ENCODE results near the gene POLR2H. TPM values are rescaled to one million over a fixed set of nuclear protein-coding genes. Genes with fewer than 3 reads are reported as not detected.

POLR2H gene
- total RNA-seq, 1 experiment from 2014 or later, result 169 TPM

GRCh38 chr3:184345317-184346144, 16.0 kb upstream of the POLR2H start:
- H3K9me3 ChIP-seq (ENCODE audit: low read length), result no peaks in the 10 kb centered on the region
- no peak overlapping the region for H3K4me3 ChIP-seq (ENCODE audit: low read length)
- H3K79me2 ChIP-seq (ENCODE audit: low read length), result no peaks in the 10 kb centered on the region
- no peaks in the 10 kb centered on the region for H3K4me1 ChIP-seq (ENCODE audit: low read length)
- no peaks in the 10 kb centered on the region for H3K9me2 ChIP-seq (replicated peaks; ENCODE audit: insufficient read depth, low read length)
- no peak overlapping the region for H3K27ac ChIP-seq (ENCODE audit: low read length)
- H2AFZ ChIP-seq (ENCODE audit: low read length), result no peak overlapping the region
- DNase-seq, result peak; percentile 84
- no peak overlapping the region for H3K9ac ChIP-seq (ENCODE audit: low read length)
- H3K27me3 ChIP-seq (ENCODE audit: low read length), result no peaks in the 10 kb centered on the region
- no peaks in the 10 kb centered on the region for H4K20me1 ChIP-seq (ENCODE audit: insufficient read depth, low read depth, low read length)
- H3K36me3 ChIP-seq (ENCODE audit: insufficient read depth, low read length), result no peaks in the 10 kb centered on the region
- H3K4me2 ChIP-seq (ENCODE audit: low read depth, low read length, poor library complexity, severe bottlenecking), result no peak overlapping the region

- Histone ChIP-seq H3K36me3 (ENCODE audit: insufficient read depth, low read length) (no peaks in the 10 kb centered on the region), H2AFZ (ENCODE audit: low read length) (no peak overlapping the region), H3K4me1 (ENCODE audit: low read length) (no peaks in the 10 kb centered on the region), H3K27me3 (ENCODE audit: low read length) (no peaks in the 10 kb centered on the region), H3K4me3 (ENCODE audit: low read length) (no peak overlapping the region), H3K79me2 (ENCODE audit: low read length) (no peaks in the 10 kb centered on the region), H3K9me3 (ENCODE audit: low read length) (no peaks in the 10 kb centered on the region), H3K9ac (ENCODE audit: low read length) (no peak overlapping the region), H3K27ac (ENCODE audit: low read length) (no peak overlapping the region), H3K4me2 (ENCODE audit: low read depth, low read length, poor library complexity, severe bottlenecking) (no peak overlapping the region), H3K9me2 (replicated peaks; ENCODE audit: insufficient read depth, low read length) (no peaks in the 10 kb centered on the region), H4K20me1 (ENCODE audit: insufficient read depth, low read depth, low read length) (no peaks in the 10 kb centered on the region)
- DNase-seq, result no peak
Measured at GRCh38 chr3:184346480-184347190, 14.9 kb upstream of the POLR2H start.

GRCh38 chr3:184347321-184348056, 14.0 kb upstream of the POLR2H start:
- H3K9ac ChIP-seq (ENCODE audit: low read length), result no peak overlapping the region
- H3K4me3 ChIP-seq (ENCODE audit: low read length), result no peak overlapping the region
- no peak overlapping the region for H2AFZ ChIP-seq (ENCODE audit: low read length)
- H3K27me3 ChIP-seq (ENCODE audit: low read length), result no peaks in the 10 kb centered on the region
- H4K20me1 ChIP-seq (ENCODE audit: insufficient read depth, low read depth, low read length), result no peaks in the 10 kb centered on the region
- H3K9me3 ChIP-seq (ENCODE audit: low read length), result no peaks in the 10 kb centered on the region
- H3K4me2 ChIP-seq (ENCODE audit: low read depth, low read length, poor library complexity, severe bottlenecking), result no peak overlapping the region
- H3K9me2 ChIP-seq (replicated peaks; ENCODE audit: insufficient read depth, low read length), result no peaks in the 10 kb centered on the region
- H3K27ac ChIP-seq (ENCODE audit: low read length), result no peak overlapping the region
- H3K79me2 ChIP-seq (ENCODE audit: low read length), result no peaks in the 10 kb centered on the region
- H3K36me3 ChIP-seq (ENCODE audit: insufficient read depth, low read length), result no peaks in the 10 kb centered on the region
- no peaks in the 10 kb centered on the region for H3K4me1 ChIP-seq (ENCODE audit: low read length)
- DNase-seq, result no peak

GRCh38 chr3:184348057-184348382, 13.5 kb upstream of the POLR2H start:
- Histone ChIP-seq H3K9me3 (ENCODE audit: low read length) (no peaks in the 10 kb centered on the region), H3K4me2 (ENCODE audit: low read depth, low read length, poor library complexity, severe bottlenecking) (no peak overlapping the region), H3K79me2 (ENCODE audit: low read length) (no peaks in the 10 kb centered on the region), H3K9me2 (replicated peaks; ENCODE audit: insufficient read depth, low read length) (no peaks in the 10 kb centered on the region), H3K36me3 (ENCODE audit: insufficient read depth, low read length) (no peaks in the 10 kb centered on the region), H3K27me3 (ENCODE audit: low read length) (no peaks in the 10 kb centered on the region), H3K4me3 (ENCODE audit: low read length) (no peak overlapping the region), H4K20me1 (ENCODE audit: insufficient read depth, low read depth, low read length) (no peaks in the 10 kb centered on the region), H3K9ac (ENCODE audit: low read length) (no peak overlapping the region), H3K27ac (ENCODE audit: low read length) (no peak overlapping the region), H2AFZ (ENCODE audit: low read length) (no peak overlapping the region), H3K4me1 (ENCODE audit: low read length) (no peaks in the 10 kb centered on the region)
- no peak for DNase-seq

- Histone ChIP-seq H4K20me1 (ENCODE audit: insufficient read depth, low read depth, low read length) (no peaks in the 10 kb centered on the region), H3K9ac (ENCODE audit: low read length) (no peak overlapping the region), H3K79me2 (ENCODE audit: low read length) (no peaks in the 10 kb centered on the region), H3K9me3 (ENCODE audit: low read length) (no peaks in the 10 kb centered on the region), H2AFZ (ENCODE audit: low read length) (no peak overlapping the region), H3K4me1 (ENCODE audit: low read length) (no peaks in the 10 kb centered on the region), H3K27ac (ENCODE audit: low read length) (no peak overlapping the region), H3K4me2 (ENCODE audit: low read depth, low read length, poor library complexity, severe bottlenecking) (no peak overlapping the region), H3K36me3 (ENCODE audit: insufficient read depth, low read length) (no peaks in the 10 kb centered on the region), H3K4me3 (ENCODE audit: low read length) (no peak overlapping the region), H3K9me2 (replicated peaks; ENCODE audit: insufficient read depth, low read length) (no peaks in the 10 kb centered on the region), H3K27me3 (ENCODE audit: low read length) (no peaks in the 10 kb centered on the region)
- DNase-seq, result no peak
Measured at GRCh38 chr3:184349563-184350470, 11.7 kb upstream of the POLR2H start.

- Histone ChIP-seq H3K79me2 (ENCODE audit: low read length) (no peaks in the 10 kb centered on the region), H4K20me1 (ENCODE audit: insufficient read depth, low read depth, low read length) (no peaks in the 10 kb centered on the region), H3K27me3 (ENCODE audit: low read length) (no peaks in the 10 kb centered on the region), H3K27ac (ENCODE audit: low read length) (no peak overlapping the region), H3K9ac (ENCODE audit: low read length) (no peak overlapping the region), H3K4me2 (ENCODE audit: low read depth, low read length, poor library complexity, severe bottlenecking) (no peak overlapping the region), H3K9me3 (ENCODE audit: low read length) (no peaks in the 10 kb centered on the region), H2AFZ (ENCODE audit: low read length) (no peak overlapping the region), H3K9me2 (replicated peaks; ENCODE audit: insufficient read depth, low read length) (no peaks in the 10 kb centered on the region), H3K36me3 (ENCODE audit: insufficient read depth, low read length) (no peaks in the 10 kb centered on the region), H3K4me1 (ENCODE audit: low read length) (no peaks in the 10 kb centered on the region), H3K4me3 (ENCODE audit: low read length) (no peak overlapping the region)
- DNase-seq, result no peak
Measured at GRCh38 chr3:184350618-184351017, 10.9 kb upstream of the POLR2H start.

GRCh38 chr3:184351511-184352148, 9.9 kb upstream of the POLR2H start:
- no peaks in the 10 kb centered on the region for H4K20me1 ChIP-seq (ENCODE audit: insufficient read depth, low read depth, low read length)
- H3K4me3 ChIP-seq (ENCODE audit: low read length), result no peak overlapping the region
- H2AFZ ChIP-seq (ENCODE audit: low read length), result no peak overlapping the region
- H3K9me2 ChIP-seq (replicated peaks; ENCODE audit: insufficient read depth, low read length), result no peaks in the 10 kb centered on the region
- H3K27ac ChIP-seq (ENCODE audit: low read length), result no peak overlapping the region
- no peaks in the 10 kb centered on the region for H3K9me3 ChIP-seq (ENCODE audit: low read length)
- H3K4me2 ChIP-seq (ENCODE audit: low read depth, low read length, poor library complexity, severe bottlenecking), result no peak overlapping the region
- no peaks in the 10 kb centered on the region for H3K27me3 ChIP-seq (ENCODE audit: low read length)
- no peaks in the 10 kb centered on the region for H3K4me1 ChIP-seq (ENCODE audit: low read length)
- DNase-seq, result no peak
- H3K36me3 ChIP-seq (ENCODE audit: insufficient read depth, low read length), result no peaks in the 10 kb centered on the region
- H3K79me2 ChIP-seq (ENCODE audit: low read length), result no peaks in the 10 kb centered on the region
- H3K9ac ChIP-seq (ENCODE audit: low read length), result no peak overlapping the region

Measured in Karpas-422 (cell line).